ENCODE data around the gene RRAGB.
"Not testable (repeated sequence)": the region's sequence is repeated elsewhere in the genome, so short reads cannot be mapped to it uniquely, and the experiment has no call there.

Gene RRAGB

GRCh38 chrX:55767100-55767499, 49.6 kb downstream of the RRAGB start:
- DNase-seq (ENCODE audit: low read depth in 2 of 2), result no peak

GRCh38 chrX:55774419-55774818, 56.9 kb downstream of the RRAGB start:
- DNase-seq (ENCODE audit: low read depth in 2 of 2), result not testable (repeated sequence)

DNA sequence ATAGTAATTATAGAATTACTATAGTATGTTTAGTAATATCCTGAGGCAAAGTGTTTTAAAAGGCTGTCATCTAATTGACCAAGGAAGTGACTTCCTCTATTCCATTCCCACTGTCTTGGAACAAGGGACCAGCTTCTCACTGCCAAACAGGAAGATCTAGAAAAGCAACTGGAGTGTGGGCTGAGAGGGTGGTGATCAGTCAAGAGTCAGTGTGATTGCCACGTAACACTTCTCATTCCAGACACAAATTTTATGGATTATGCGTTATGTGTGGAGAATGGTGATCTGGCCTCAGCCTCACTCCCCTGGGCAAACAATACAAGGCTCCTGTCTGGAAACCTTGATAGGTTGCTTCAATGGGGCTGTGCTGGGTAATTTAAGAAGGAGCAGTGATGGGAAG, 60.0 kb downstream of the RRAGB start:
- no peak for DNase-seq (ENCODE audit: low read depth in 2 of 2)

GRCh38 chrX:55778322-55778721, 60.8 kb downstream of the RRAGB start:
- no peak for DNase-seq (ENCODE audit: low read depth in 2 of 2)

DNA sequence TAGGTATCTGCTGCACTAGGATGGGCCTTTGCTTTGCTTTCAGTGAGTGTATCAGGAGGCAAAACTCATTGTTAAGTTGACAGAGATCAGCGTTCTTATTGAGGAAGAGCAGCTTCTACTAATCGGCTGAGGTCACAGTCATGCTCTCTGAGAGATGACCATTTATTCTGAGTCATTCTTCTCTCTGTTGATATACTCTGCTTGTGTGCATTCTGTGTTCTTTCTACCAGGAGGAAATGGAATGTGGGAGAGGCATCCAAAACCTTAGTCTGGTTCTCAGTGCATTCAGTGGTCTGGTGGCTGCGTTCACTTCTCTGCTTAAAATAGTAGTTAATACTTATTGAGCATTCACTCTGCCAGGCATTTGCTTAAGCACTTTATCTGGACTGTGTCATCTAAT, 66.2 kb downstream of the RRAGB start:
- DNase-seq (ENCODE audit: low read depth in 2 of 2), result no peak

DNA sequence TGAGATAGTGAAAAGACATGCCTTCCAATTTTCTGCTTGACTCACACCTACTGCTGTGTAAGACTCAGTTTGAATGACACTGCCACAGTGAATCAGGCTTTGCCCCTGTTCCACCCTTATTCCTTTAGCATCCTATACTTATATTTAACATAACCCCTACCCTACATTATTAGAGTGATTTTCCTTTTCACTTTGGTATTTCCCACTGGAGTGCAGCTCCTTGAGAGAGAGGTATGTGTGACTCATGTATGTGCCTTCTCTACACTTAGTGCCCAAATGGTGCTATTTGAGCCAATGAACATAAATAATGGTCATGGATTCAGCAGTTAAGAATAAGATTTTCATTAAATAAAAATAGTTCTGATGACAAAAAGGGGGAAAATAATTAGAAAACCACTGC, 69.5 kb downstream of the RRAGB start:
- DNase-seq (ENCODE audit: low read depth in 2 of 2), result no peak

DNA sequence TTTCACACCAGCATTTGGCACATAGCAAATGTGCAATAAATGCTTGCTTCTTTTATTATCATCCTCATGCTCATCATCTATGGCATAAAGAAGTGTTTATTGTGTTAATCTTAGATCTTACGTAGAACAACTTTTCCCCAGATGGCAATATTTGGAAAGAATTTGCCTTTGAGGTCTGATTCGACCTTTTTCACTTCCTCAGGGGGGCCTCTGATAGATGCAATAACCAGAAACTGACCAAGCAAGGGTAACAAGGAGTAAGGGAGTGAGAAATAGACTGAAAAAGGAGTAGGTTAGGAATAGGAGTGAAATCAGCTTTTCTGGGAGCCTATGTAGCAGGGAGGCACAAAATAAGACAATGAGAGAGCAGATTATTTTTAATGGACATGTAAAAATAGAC, 70.2 kb downstream of the RRAGB start:
- no peak for DNase-seq (ENCODE audit: low read depth in 2 of 2)

DNA sequence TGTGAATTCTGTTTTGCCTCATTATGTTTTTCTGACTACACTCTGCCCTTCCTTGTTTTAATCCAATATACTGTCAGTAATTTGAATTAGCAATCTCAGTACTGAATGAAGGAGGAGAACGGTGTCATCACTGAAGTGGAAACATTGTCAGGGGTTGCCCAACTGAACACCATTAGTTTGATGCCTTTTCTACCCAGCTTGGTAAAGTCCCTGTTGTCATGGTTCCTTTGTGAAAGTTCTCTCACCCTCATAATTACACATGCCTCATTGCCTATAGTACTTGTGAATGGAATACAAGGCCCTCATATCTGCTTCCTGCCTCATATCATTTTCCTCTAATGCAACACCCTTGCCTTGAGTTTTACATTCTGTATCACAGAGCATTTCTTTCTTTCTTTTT, 76.9 kb downstream of the RRAGB start:
- DNase-seq (ENCODE audit: low read depth in 2 of 2), result no peak

GRCh38 chrX:55796496-55796895, 78.9 kb downstream of the RRAGB start:
- DNase-seq (ENCODE audit: low read depth in 2 of 2), result no peak

GRCh38 chrX:55801811-55802210, 84.3 kb downstream of the RRAGB start:
- DNase-seq (ENCODE audit: low read depth in 2 of 2), result no peak
